Activated B cell treated with CpG ODN at 0.5 μM for 24 hours (primary cell): Measurements from ENCODE around the gene RPL7L1. TPM values are rescaled to one million over a fixed set of nuclear protein-coding genes. Genes with fewer than 3 reads are reported as not detected.
A peak's percentile ranks its signal among the peaks of the same experiment; 100 is the strongest.
"Not testable (repeated sequence)": the region's sequence is repeated elsewhere in the genome, so short reads cannot be mapped to it uniquely, and the experiment has no call there.

Source experiments
- ATAC-seq: fragments of 200-7000 bp; cut with Tn5 transposase; one replicate; pipeline ENCODE4 v1.10.0; 2021; ENCODE audit warnings: low read depth, mild to moderate bottlenecking, moderate library complexity
- CTCF ChIA-PET: fragments of 350-600 bp; sonication (Branson Sonifier 250); formaldehyde crosslinking; loops from one replicate; lab custom pipeline; 2021; ENCODE audit warnings: antibody characterized with exemption; lab: Charles Lee
- POLR2A ChIA-PET: fragments of 350-600 bp; sonication (Branson Sonifier 250); formaldehyde crosslinking; loops from one replicate; lab custom pipeline; 2021; ENCODE audit warnings: antibody characterized with exemption; lab: Charles Lee
- DNase-seq: peaks from one replicate; pipeline ENCODE4 v3.0.0; 2022
- H3K27ac Mint-ChIP-seq: one replicate; pipeline ENCODE4 v1.8.0; 2020; ENCODE audit warnings: mixed read lengths
- H3K27me3 Mint-ChIP-seq: one replicate; pipeline ENCODE4 v1.8.0; 2021; ENCODE audit warnings: mixed read lengths
- H3K36me3 Mint-ChIP-seq: one replicate; pipeline ENCODE4 v1.8.0; 2021; ENCODE audit warnings: low read depth, mixed read lengths
- H3K4me1 Mint-ChIP-seq: one replicate; pipeline ENCODE4 v1.8.0; 2021; ENCODE audit warnings: mixed read lengths
- H3K4me3 Mint-ChIP-seq: one replicate; pipeline ENCODE4 v1.8.0; 2020; ENCODE audit warnings: mild to moderate bottlenecking, mixed read lengths
- H3K9me3 Mint-ChIP-seq: one replicate; pipeline ENCODE4 v1.8.0; 2020; ENCODE audit warnings: mixed read lengths
- CTCF ChIP-seq: fragments of 200-600 bp; IDR thresholded peaks from one replicate; pipeline ENCODE4 v1.8.0; 2022; ENCODE audit warnings: antibody characterized with exemption, mild to moderate bottlenecking
- intact Hi-C: fragments of 100-400 bp; cut with micrococcal nuclease; formaldehyde crosslinking; loops from one replicate; pipeline ENCODE4 v1.15.1; 2024
- total RNA-seq: library from RNA; stranded (reverse); gene quantifications from 2 replicates; pipeline ENCODE4 v1.2.3, GENCODE V29; 2022

RPL7L1 gene
- total RNA-seq, 1 donor from 2014 or later: 110 TPM

GRCh38 chr6:42890311-42891198 lies 11.1 kb downstream of the RPL7L1 start:
- DNase-seq: peak; percentile 76
- no peaks in the 10 kb centered on the region for H3K9me3 Mint-ChIP-seq
- peaks cover 44% of the 10 kb centered on the region for H3K4me1 Mint-ChIP-seq
- CTCF ChIA-PET: interaction anchor here (1.3 to 1.8 kb wide), 3 partner anchors 11 to 253 kb away, joined by 3 to 11 read pairs (median 3); partner anchors contain the start of gene RPL7L1
- H3K36me3 Mint-ChIP-seq: peaks cover 36% of the 10 kb centered on the region
- intact Hi-C loops: loop anchor here (1.0 to 10.0 kb wide), 8 partner anchors 11 to 1106 kb away; partner anchors contain the start of genes BICRAL, CNPY3, LRRC73 and MRPS10
- no peak for TF ChIP-seq CTCF
- peak; percentile 97 for ATAC-seq
- peak overlapping the region; percentile 93 for H3K27ac Mint-ChIP-seq
- no peaks in the 10 kb centered on the region for H3K27me3 Mint-ChIP-seq
- POLR2A ChIA-PET: interaction anchor here (0.5 to 6.4 kb wide), 21 partner anchors 11 to 587 kb away, joined by 3 to 85 read pairs (median 4); partner anchors contain the start of genes ABCC10, BICRAL, CNPY3 and CUL9
- peak overlapping the region; percentile 97 for H3K4me3 Mint-ChIP-seq

- DNase-seq: no peak
- no peak for TF ChIP-seq CTCF
- peak overlapping the region; percentile 93 for H3K27ac Mint-ChIP-seq
- ChIA-PET POLR2A (interaction anchor here (0.5 to 6.4 kb wide), 19 partner anchors 9 to 537 kb away, joined by 3 to 85 read pairs (median 4); partner anchors contain the start of genes ABCC10, BICRAL, CNPY3 and KLHDC3), CTCF (interaction anchor here (1.3 to 1.8 kb wide), 2 partner anchors 12 to 165 kb away, joined by 3 to 11 read pairs; partner anchors contain the start of gene RPL7L1)
- H3K9me3 Mint-ChIP-seq: no peaks in the 10 kb centered on the region
- H3K4me1 Mint-ChIP-seq: peaks cover 44% of the 10 kb centered on the region
- H3K36me3 Mint-ChIP-seq: peaks cover 29% of the 10 kb centered on the region
- intact Hi-C loops: loop anchor here (2.0 to 10.0 kb wide), 5 partner anchors 108 to 1106 kb away; partner anchors contain the start of genes BICRAL, LRRC73, MRPS10 and POLR1C
- H3K27me3 Mint-ChIP-seq: no peaks in the 10 kb centered on the region
- peak overlapping the region; percentile 97 for H3K4me3 Mint-ChIP-seq
- no peak for ATAC-seq
Observed at GRCh38 chr6:42891199-42891722, 11.8 kb downstream of the RPL7L1 start.

GRCh38 chr6:42894041-42894828 lies 14.8 kb downstream of the RPL7L1 start:
- intact Hi-C loops: loop anchor here (1.0 to 10.0 kb wide), 5 partner anchors 233 to 1109 kb away; partner anchors contain the start of genes LRRC73, MRPS10, POLR1C and PRICKLE4
- Mint-ChIP-seq H3K4me1 (peaks cover 42% of the 10 kb centered on the region), H3K4me3 (peak overlapping the region; percentile 46), H3K27ac (peak overlapping the region; percentile 93)
- ATAC-seq, H3K36me3 Mint-ChIP-seq, H3K27me3 Mint-ChIP-seq, H3K9me3 Mint-ChIP-seq: not testable (repeated sequence)
- DNase-seq: peak; percentile 33
- CTCF ChIA-PET: interaction anchor here (0.8 to 2.6 kb wide), 3 partner anchors 15 to 347 kb away, joined by 3 to 11 read pairs (median 3); partner anchors contain the start of gene RPL7L1
- POLR2A ChIA-PET: interaction anchor here (1.0 to 6.4 kb wide), 4 partner anchors 15 to 148 kb away, joined by 3 to 85 read pairs (median 48); partner anchors contain the start of genes BICRAL, RPL7L1 and TBCC

GRCh38 chr6:42896178-42896719 lies 16.8 kb downstream of the RPL7L1 start:
- no peak overlapping the region for H3K27ac Mint-ChIP-seq
- no peak overlapping the region for H3K4me3 Mint-ChIP-seq
- H3K9me3 Mint-ChIP-seq: no peaks in the 10 kb centered on the region
- ATAC-seq (no peak), DNase-seq (no peak)
- TF ChIP-seq CTCF: no peak
- ChIA-PET CTCF (interaction anchor here (1.0 to 2.6 kb wide), 4 partner anchors 14 to 234 kb away, joined by 4 to 11 read pairs (median 8); partner anchors contain the start of gene RPL7L1), POLR2A (interaction anchor here (0.6 kb wide), 1 partner anchor 83 kb away, joined by 4 read pairs; the partner anchor contains the start of gene PEX6)
- no peaks in the 10 kb centered on the region for H3K27me3 Mint-ChIP-seq
- H3K4me1 Mint-ChIP-seq: peaks cover 27% of the 10 kb centered on the region
- H3K36me3 Mint-ChIP-seq: no peaks in the 10 kb centered on the region
- intact Hi-C loops: loop anchor here (5.0 to 10.0 kb wide), 3 partner anchors 589 to 1111 kb away; partner anchors contain the start of genes LRRC73, POLR1C, PRICKLE4 and TOMM6
